Suppressor macrophage (primary cell): ENCODE data around the gene SET.

Experiments used
- DNase-seq, 4 experiments: peaks; one replicate each; pipeline ENCODE4 v3.0.0-alpha.2; 2020 to 2022

SET gene

GRCh38 chr9:128731093-128731492 lies 42.1 kb downstream of the SET start:
- no peak for DNase-seq

GRCh38 chr9:128731691-128732090 lies 42.7 kb downstream of the SET start:
- DNase-seq = no peak

- DNase-seq = no peak
Observed at GRCh38 chr9:128732576-128732975, 43.6 kb downstream of the SET start.

- DNase-seq = peak; percentile 76 to 81 (median 78)
Observed at GRCh38 chr9:128733256-128733655, 44.2 kb downstream of the SET start.

GRCh38 chr9:128735373-128735772 lies 46.4 kb downstream of the SET start:
- no peak for DNase-seq

GRCh38 chr9:128742401-128742800 lies 53.4 kb downstream of the SET start:
- DNase-seq = no peak

- no peak for DNase-seq
Observed at GRCh38 chr9:128743421-128743820, 54.4 kb downstream of the SET start.
